ENCODE results near the gene CHD9. TPM values are rescaled to one million over a fixed set of nuclear protein-coding genes. Genes with fewer than 3 reads are reported as not detected.
"Not testable (repeated sequence)": the region's sequence is repeated elsewhere in the genome, so short reads cannot be mapped to it uniquely, and the experiment has no call there.

Gene CHD9
- total RNA-seq, 1 donor from 2014 or later: 71.4 TPM

DNA sequence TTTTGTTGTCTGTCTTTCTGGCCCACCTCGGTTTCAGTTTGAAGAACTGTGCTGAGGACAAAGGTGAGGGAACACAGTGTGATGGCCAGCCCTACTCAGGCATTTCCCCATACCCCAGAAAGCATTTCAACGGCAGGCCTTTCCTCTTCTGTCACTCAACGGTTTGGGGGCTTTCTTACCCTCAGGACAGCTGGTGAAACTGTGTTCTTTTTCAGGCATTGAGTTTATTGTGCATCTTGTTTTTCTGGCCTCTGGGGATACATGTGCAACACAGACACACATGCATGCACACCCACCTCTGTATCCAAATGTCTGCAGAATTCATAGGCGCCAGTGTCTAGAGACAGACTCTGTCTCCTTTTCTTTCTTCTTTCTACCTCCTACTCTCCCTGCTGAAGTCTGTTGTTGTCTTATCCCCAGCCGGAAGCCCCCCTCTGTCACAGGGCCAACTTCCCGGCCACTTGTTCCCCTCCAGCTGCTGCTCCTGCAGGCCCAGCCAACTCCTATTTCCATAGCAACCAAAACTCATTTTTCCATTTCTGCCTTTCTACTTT, 17.0 kb downstream of the CHD9 start:
- no peak for DNase-seq (ENCODE audit: low spot score)

DNA sequence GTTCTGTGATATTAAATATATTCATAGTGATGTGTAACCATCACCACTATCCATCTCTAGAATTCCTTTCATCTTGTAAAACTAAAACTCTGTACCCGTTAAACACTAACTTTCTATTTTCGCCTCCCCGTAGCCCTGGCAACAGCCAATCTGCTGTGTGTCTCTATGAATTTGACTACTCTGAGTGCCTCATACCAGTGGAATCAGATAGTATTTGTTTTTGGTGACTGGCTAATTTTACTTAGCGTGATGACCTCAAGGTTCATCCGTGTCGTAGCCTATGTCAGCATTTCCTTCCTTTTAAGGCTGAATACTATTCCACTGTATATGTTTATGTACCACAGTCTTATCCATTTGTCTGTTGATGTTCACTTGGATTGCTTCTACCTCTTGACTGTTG, 18.2 kb downstream of the CHD9 start:
- no peak for DNase-seq (ENCODE audit: low spot score)

DNA sequence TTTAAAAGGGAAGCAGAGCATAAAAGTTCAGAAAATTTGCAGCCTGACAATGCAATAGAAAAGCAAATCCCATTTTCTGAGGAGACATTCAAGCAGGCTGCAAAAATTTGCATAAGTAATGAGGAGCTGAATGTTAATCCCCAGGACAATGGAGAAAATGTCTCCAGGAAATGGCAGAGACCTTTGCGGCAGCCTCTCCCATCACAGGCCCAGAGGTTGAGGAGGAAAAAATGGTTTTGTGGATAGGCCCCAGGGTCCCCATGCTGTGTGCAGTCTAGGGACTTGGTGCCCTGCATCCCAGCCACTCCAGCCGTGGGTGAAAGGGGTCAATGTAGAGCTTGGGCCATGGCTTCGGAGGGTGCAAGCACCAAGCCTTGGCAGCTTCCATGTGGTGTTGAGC, 19.5 kb downstream of the CHD9 start:
- not testable (repeated sequence) for DNase-seq (ENCODE audit: low spot score)

DNA sequence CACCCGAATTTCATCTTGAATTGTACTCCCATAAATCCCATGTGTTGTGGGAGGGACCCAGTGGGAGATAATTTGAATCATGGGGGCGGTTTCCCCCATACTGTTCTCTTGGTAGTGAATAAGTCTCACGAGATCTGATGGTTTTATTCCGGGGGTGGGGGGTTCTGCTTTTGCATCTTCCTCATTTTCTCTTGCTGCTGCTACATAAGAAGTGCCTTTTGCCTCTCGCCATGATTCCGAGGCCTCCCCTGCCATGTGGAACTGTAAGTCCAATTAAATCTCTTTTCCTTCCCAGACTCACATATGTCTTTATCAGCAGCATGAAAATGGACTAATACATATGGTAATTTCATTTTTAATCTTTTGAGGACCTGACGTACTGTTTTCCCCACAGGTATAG, 20.7 kb downstream of the CHD9 start:
- DNase-seq (ENCODE audit: low spot score): not testable (repeated sequence)

DNA sequence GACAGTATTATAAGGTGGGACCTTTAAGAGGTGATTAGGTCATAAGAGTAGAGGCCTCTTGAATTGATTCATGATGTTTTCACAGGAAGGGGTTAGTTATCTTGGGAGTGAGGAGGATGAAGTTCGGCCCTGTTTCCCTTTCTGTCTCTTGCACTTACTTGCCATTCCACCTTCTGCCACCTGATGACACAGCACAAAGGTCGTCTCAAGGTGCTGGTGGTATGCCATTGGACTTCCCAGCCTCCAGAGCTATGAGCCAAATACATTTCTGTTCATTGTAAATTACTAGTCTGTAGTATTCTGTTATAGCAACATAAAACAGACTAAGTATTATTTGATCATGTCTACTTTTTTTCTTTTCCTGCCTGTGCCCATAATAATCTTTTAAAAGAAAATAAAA, 23.5 kb downstream of the CHD9 start:
- DNase-seq (ENCODE audit: low spot score): no peak

DNA sequence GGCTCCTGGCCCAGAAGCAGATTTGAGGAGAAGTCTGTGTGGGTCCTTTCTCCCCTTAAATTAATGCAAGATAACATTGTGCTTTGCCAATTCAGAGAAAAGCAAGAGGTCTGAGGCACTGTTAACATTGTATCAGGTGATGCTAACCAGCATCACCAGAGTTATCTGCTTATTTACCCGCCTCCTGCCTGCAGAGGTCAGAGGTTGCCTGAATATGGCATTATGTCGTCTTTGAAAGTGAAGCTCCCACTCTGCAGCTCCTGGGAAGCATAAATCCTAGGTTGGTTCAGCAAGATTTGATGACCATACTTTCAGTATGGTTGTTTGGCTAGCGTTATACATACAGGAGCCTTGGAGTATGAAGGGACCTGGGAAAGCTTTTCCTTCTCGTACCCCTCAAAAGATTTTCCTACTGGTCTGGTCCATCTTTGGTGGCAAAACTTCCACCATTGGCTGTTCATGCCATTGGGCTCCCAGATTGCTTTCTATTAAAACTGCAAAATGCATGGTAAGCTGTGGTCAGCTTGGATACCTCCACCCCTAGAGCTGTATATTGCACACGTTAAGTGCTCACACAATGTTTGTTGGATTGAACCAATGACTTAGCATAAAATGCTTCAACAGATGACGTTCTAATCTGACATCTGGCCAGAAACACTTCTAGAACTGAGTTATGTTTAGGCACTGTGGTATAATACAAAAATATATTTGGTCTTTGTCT, 24.1 kb downstream of the CHD9 start:
- DNase-seq (ENCODE audit: low spot score): no peak

DNA sequence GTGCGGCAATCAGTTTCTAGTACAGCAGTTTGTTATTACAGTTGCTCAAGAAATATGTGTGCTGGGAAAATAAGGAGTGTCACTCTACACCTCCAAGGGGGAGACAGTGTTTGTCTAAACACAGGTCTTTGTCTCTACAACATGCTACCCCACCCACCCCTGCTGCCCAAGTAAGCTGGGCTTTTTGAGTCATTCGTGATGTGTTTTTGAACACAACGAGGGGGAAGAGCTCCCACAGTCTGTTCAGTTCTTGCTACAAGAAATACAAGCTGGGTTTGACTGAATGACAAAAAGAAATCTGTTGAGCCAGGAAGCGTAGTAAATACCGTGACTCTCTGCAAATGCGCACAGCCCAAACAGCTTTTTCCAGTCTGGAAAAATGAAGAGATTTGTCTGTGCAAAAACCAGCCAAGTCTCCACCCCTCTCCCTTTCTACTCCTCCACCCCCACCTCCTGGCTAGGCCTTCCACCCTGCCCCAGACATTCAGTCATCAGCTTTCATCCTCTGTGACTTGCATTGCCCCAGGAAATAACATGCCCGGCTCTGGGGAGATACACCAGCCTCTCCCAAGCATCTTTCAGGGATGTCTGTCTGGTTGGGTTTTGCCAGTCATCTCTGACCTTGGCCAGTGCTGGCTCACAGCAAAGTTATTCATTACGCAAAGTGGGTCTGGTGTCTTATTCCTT, 25.7 kb downstream of the CHD9 start:
- peak; percentile 52 for DNase-seq (ENCODE audit: low spot score)

DNA sequence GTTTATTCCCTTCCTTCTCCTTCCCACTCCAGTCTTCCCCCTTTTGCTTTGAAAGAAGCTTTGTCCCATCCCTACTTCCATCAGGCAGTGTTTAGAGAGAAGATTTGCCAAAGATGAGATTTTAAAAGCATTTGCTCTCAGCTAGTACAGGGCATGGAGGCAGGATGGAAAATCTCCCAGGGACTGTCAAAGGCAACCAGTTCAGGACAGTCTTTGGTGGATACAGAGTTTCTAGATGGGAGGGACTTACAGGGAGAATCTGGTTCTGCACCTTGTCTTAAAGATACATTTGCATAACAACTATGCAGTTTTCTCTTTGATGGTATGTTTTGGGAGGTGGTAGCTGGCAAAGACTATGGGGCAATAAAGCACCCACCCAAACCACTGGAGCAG, 26.2 kb downstream of the CHD9 start:
- DNase-seq (ENCODE audit: low spot score): no peak

DNA sequence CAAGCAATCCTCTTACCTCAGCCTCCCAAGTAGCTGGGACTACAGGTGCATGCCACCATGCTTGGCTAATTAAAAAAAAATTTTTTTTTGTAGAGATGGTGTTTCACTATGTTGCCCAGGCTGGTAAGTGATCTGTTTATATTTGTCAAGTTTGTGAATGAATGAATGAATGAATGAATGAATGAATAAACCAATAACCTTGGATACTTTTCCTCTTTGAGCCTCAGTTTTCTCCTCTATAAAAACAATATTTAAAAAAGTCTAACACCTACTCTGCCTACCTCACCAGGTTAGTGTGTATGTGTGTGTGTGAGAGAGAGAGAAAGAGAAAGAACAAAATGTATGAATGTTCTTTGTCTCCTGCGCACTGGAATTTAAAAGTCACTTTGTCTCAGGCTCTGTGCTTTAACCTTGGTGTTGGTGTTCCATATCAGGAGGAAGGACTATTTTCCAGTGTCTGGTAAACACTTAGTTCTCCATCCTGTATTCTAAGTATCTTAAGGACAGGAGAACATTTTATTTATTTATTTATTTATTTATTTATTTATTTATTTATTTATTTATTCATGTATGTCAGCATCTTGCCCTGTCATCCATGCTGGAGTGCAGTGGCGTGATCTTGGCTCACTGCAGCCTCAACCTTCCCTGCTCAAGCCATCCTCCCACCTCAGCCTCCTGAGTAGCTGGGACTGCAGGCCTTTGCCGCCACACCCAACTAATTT, 27.1 kb downstream of the CHD9 start:
- DNase-seq (ENCODE audit: low spot score): no peak

DNA sequence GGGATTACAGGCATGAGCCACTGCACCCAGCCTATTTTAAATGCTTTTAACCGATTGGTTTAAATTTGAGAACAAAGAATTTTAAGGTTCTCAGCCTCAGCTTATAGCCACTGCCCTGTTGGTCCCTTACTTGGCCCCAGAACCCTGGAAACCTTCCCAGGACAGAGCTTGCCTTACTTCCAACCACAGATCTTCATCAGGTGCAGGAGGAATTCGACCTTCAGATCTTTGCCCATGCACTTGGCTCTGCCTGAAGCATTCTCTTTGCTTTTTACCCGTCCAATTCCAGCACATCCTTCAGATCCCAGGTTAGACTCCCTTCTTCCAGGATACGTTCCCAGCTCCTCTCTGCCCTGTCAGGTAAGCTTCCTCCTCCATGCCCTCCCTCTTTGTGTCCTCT, 27.7 kb downstream of the CHD9 start:
- no peak for DNase-seq (ENCODE audit: low spot score)

DNA sequence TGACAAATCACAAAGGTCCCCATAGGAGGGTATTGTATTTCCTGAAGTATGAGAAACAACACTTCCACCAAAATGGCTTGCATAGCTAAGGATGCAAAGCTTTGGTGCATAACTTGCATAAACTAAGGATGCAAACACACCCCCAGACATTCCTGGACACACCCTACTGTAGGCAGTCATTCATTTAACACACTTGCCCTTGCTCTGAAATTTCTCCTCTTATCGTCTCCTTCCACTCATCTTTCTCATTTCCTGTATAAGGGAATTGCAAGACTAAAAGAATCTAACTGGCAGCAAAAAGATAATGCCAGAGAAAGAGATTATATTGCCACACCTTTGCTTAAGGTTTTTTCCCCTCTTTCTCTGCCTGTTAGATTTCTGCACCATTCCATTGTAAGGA, 28.3 kb downstream of the CHD9 start:
- no peak for DNase-seq (ENCODE audit: low spot score)

DNA sequence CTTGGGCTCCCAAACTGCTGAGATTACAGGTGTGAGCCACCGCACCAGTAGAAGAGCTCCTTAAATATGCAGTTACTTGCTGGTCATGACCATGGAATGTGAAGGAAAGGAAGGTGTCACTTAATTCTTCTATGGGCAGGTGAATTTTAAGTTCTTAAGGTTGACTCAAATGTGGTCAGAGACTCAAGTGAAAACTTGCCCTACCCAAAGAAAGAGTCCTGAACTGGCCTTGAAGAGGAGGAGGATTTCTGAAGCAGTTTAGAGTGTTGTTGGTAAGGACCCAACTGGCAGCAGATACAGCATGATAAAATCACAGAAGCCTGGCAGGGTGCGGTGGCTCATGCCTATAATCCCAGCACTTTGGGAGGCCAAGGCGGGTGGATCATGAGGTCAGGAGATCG, 29.4 kb downstream of the CHD9 start:
- DNase-seq (ENCODE audit: low spot score): no peak

DNA sequence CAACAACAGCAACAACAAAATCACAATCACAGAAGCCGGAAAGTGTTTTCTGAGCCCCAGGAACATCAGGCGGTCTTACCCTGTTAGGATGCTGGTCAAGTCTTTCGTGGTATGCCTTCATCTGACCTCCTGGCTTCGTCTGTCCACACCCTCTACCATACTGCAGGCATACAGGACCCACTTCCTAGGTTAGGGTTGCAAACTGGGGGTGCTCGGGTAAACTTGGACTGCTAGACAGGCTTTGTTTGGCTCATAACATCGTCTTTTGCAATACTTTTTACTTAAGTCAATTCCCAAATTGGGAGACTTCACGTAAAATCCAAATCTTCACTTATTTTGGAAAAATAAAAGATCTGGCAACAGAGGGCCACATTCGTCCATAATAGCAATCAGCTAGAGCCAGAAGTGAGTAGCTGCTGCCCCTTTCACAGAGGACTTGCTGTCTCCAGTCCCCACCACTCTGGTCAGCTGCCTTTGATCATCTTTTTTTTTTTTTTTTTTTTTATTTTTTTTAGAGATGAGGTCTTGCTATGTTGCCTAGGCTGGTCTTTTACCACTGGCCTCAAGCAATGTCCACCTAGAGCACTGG, 30.0 kb downstream of the CHD9 start:
- no peak for DNase-seq (ENCODE audit: low spot score)

DNA sequence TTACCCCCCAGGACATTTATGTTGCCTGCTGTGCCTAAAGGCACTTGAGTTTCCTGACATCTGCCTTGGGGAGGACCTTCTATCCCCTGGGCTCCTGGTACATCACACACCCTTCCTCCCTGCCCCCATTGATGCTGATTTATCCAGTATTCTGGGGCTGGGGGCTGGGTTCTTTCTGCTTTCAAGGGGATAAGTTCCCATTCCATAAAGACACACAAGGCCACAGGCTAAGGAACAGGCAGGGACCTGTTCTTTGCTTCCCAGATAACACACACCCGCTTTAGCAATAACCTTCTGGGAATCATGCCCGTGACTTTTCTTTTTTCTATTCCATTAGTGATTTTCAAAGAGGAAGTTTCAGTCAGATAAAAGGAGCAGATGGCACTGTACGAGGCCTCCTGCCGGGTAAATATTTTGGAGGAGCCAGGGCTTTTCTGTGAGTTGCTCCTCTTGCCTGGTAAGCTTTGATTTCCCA, 30.6 kb downstream of the CHD9 start:
- DNase-seq (ENCODE audit: low spot score): no peak

DNA sequence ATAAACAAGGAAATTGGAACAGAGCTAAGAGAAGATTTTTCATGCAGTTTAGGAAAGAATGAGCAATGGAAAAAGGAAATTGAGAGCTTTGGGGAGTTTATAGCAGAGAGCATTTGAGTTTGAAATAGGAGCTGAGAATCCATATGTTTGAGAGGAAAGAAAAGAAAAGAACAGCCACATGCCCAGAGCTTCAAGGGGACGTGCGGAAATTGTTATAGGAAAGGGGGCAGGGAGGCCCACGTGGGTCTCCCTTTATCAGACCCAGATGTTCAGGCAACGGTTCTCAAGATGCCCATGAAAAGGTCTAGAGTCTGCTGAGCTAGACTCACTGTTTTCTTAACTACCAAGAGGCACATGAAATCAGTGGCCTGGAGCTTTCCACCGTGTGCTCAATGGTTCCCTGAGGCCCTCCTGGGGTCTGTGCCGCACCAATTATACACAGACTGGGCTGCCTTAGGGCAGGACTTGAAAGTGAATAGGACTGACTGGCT, 31.2 kb downstream of the CHD9 start:
- DNase-seq (ENCODE audit: low spot score): no peak

DNA sequence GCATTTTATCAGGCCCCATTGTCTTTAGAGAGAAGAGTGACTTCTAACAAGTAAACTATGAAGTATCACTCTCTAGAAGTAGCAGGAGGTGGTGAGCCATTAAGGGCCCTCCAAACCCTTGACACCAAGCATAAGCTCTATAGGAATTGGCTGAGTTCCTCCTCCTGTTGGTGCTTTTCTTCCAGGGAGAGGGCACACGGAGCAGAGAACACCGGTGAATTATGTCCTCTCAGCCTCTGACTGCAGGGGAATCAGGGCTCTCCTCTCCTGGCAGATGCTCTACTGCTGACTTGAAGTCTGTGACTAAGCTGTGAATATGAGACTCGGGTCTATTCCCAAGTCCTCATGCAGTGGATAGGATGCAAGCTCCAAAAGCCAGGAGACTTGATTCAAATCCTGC, 32.3 kb downstream of the CHD9 start:
- DNase-seq (ENCODE audit: low spot score): no peak

DNA sequence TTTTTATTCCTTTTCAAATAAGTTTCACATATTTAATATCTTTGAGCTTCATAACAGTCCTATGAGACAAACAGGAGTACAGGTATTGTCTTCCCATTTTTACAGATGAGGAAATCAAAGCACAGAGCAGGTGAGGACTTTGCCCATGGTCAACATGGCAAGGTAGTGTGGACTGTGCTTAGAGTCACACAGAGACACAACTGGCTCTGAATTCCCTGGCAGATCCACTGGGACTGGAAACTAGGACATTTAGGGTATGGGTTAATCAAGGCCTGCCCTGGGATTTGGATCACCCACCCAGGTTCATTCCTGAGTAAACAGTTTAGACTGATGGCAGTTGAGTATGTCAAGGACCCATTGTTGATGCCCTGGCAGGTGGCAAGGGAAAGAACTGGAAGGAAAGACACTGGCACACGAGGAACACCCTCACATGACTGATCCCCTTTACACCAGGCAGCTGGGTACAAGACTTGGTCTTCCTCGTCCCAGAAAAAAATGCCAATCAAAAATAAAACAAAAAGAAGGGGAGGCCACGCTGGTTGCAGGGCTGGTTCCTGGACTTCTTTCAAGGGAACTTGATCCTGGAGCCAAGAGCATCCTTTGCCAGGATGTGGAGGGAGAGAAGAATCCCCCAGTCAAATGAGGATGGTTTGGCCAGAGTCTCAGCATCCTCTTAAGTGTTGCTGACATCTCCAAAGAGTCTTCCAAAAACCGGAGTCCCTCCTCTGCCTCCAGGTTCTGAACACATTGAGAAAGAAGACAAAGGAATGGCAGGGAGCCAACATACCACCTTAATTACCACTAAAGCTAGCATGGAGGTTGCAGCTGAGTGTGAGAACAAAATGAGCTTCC, 34.9 kb downstream of the CHD9 start:
- no peak for DNase-seq (ENCODE audit: low spot score)

DNA sequence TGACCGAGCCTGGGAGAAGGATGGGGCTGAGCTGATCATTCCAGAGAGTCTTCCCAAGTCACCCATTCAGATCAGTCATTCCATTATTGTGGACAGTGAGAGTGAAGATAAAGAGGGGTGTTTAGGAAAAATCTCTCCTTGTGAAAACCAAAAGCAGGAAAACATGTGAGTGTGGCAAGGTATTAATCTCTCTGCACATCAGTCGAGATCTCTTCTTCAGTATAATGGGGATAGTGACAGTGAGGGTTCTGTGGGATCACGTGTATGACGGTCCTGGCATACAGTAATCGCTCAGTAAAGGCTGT, 35.4 kb downstream of the CHD9 start:
- no peak for DNase-seq (ENCODE audit: low spot score)

DNA sequence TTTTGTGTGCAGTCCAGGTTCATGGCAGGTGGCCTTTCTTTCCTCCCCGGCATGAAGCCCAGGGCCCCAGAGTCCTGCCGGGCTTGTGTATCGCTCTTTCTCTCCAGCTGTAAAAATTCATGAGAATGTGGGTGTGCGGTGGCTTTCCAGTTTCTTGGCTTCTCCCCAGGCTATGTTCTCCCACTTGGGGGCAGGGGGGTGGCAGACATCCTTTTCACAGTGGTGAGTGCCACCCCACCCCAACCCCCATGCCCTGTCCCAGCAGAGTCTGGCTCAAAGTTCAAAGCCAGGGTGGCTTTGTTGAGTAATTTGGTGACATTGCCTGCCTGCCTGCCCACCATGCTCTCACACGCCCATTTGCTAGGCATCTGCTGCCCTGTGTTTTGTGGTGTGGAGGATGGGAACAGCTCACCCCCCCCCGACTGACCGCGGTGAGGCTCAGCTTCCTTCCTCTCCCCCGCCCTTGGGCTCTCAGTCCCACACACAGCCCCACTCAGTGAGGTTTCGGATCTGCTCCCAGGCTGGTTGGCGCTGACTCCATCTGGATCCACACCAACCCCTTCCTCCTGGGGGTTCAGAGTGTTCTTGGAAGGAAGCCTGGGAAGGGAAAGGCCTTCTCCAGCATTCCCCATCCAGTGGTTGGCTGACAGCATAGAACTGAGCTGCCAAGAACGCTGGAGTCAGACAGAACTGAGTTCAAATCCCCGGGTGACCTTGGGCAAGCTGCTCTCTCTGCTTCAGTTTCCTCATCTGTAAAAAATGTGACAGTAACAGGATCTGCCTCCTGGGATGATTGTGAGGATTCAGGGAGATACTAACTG, 36.0 kb downstream of the CHD9 start:
- DNase-seq (ENCODE audit: low spot score): peak; percentile 88

DNA sequence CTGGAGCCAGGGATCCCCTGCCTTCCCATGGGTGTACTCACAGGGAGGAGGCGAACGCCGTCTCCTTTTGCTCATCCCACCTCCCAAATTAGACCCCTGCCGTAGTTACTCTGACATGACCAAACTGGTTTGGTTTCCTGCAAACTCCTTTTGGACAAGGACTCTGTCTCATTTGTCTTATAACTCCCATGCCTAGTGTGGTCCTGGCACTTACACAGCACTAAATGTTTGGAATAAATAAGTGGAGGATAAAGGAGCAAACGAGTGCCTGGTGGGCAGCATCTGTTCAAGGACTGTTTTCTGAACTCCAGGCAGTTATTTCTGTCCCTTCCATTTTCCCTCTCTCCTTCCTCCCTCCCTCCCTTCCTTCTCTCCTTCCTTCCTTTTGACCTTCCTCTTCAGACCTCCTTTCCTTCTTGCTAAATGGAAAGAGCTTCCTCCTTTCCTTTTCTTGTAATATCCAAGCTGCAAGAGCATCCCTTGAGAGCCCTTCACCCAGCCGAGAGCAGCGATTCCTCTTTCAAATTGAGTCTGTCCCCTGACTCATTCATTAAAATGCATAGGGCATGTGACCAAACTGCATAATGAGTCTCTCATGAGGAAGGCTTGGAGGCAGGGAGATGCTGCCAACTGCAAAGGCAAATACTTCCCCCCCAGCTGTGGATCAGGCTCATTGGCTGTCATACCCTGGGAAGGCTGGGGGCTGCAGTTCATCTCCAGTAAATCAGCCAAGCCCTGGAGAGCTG, 36.8 kb downstream of the CHD9 start:
- no peak for DNase-seq (ENCODE audit: low spot score)

Measured in mucosa of gallbladder (tissue), 1 donor.